Midbrain (tissue), 1 donor: Measurements from ENCODE around the gene STATH.
"Not testable (repeated sequence)": the region's sequence is repeated elsewhere in the genome, so short reads cannot be mapped to it uniquely, and the experiment has no call there.

Experiments
- DNase-seq: peaks from one replicate; lab custom pipeline; 2025; lab: John Stamatoyannopoulos, UW

STATH gene, protein sequence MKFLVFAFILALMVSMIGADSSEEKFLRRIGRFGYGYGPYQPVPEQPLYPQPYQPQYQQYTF

GRCh38 chr4:69995526-69996016, at the start of gene STATH:
Gene STATH (plus strand): TSS chr4:69995966. CDS start chr4:69998438, 2,472 bp downstream.
- DNase-seq: no peak

DNA sequence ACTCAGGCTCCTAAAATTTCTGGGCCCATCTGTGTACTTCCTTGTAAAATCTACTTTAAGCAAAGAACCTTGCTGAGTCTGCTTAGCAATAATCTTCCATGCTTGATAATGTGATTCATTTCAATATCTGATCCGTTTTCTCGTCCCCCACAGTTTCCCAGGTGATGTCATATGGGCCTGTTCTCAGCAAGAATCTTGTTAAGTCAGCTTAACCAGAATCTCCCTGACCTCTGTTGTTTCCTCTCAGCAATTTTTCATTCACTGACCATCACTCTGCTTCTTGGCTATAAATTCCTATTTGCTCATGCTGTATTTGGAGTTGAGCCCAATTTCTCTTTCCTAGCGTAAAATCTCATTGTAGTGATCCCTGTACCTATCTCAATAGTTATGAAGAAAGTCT, 44.2 kb upstream of the STATH start:
- DNase-seq: no peak

- DNase-seq: no peak
Observed at GRCh38 chr4:69957209-69957608, 38.6 kb upstream of the STATH start.

GRCh38 chr4:69965628-69966027, 30.1 kb upstream of the STATH start, which contains the start of gene CSN2:
Gene CSN2 (minus strand): TSS chr4:69965728. CDS start chr4:69960995, 4,733 bp downstream.
- DNase-seq: no peak

GRCh38 chr4:69970071-69970470, 25.7 kb upstream of the STATH start:
- no peak for DNase-seq

GRCh38 chr4:69974631-69975030, 21.1 kb upstream of the STATH start:
- DNase-seq: no peak

GRCh38 chr4:69977582-69977981, 18.2 kb upstream of the STATH start:
- DNase-seq: no peak

DNA sequence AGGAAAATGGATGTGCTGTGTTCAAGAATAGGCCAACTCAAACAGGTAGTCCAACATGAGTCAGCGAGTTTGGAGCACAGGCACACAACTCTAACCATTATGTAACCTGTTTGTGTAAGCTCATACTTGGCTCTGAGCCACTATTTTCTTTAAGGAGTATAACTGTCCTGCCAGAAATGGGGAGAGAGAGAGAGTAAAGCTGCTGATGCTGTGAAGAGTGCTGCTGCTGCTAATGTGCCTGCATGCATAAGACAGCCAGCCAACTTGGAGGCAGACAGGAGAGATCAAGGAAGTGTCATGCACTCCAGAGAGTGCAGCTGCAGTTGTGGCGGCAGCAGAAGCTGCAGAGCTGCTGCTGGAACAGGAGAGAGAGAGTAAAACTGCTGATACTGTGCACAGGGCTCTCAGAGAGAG, 11.7 kb upstream of the STATH start:
- DNase-seq: no peak

DNA sequence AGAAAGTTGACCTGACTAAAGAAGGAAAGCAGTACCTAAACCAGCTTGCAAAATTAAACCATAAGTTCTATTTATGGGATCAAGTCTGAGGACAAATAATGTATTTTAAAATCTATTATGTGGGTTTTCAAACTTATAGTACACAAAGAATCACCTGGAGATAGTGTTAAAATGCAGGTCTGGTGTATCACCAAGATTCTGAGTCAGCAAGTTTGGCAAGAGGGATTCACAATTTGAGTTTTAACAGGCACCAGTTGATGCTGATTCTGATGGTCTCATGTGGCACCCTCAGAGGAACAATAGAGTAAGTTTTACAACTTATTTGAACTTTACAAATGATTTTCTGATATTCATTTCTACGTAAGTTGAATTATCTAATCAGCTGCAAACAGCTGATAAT, 9.1 kb upstream of the STATH start:
- DNase-seq: no peak

DNA sequence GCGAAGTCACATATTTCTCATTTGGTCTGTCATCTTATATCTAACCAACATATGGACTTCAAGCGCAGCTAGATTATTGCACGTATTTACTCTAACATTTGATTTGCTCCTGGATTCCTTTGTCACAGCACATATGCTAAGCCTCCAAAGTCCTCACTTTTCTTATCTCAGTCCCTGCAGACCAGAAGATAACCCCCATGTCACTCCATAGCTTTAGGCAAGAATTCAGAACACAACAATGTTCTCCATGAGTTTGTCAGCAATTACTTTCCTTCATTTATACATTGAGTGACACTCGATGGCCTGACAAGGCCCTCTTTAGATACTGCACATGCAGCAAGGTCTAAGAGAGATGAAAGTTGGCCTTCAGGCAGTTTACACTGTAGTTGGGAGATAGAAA, 4.8 kb upstream of the STATH start:
- no peak for DNase-seq

- DNase-seq: no peak
Observed at GRCh38 chr4:69994782-69995181, 984 bp upstream of the STATH start.

- no peak for DNase-seq
Observed at GRCh38 chr4:69999420-69999819, 3.7 kb downstream of the STATH start.

DNA sequence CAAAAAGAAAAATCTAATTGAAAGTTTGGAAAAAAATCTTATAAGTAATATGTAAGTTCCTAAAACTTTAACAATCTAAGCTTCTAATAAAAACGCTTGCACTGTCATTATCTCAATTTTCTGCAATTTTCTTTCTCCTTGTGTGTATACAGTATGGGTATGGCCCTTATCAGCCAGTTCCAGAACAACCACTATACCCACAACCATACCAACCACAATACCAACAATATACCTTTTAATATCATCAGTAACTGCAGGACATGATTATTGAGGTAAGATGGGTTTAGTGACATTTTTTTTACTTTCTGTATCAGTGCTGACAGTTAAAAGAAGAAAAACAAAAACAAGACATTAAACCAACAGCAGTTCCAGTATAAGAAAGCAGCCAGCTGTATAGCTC, 4.9 kb downstream of the STATH start:
- DNase-seq: no peak

DNA sequence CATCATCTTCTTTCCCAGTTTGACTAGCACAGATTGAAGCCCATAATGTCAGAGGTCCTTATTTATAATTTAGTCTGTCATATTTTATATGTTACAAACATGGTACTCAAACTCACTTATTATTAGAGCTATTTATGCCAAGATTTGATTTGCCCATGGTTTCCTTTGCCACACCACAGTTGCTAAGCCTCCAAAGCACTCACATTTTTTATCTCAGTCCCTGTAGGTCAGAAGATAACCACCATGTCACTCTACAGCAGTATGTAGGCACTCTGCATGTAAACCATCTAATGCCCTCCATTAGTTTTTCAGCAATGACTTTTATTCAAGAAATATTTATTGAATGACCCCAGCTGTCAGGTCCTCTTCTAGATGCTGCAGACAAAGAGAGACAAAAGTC, 6.7 kb downstream of the STATH start:
- no peak for DNase-seq

DNA sequence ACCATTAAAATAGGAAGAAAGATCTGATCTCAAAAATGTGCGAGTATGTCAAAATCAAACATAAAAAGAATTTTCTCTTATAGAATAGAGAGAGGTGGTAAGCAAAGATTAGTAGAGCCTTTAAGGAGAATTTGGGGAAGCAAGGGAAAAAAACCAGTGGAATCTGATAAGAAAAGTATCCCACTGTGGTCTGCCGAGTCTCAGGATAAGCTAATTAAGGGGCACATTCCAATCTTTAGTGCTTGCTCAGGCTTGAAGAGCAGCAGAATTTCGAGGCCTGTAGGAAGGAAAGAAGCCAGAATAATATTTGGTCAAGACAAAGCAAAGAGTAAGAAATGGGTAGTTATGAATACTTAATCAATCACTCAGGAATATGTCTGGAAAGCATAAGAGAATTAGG, 13.0 kb downstream of the STATH start:
- no peak for DNase-seq

- DNase-seq: not testable (repeated sequence)
Observed at GRCh38 chr4:70019006-70019405, 23.2 kb downstream of the STATH start.

DNA sequence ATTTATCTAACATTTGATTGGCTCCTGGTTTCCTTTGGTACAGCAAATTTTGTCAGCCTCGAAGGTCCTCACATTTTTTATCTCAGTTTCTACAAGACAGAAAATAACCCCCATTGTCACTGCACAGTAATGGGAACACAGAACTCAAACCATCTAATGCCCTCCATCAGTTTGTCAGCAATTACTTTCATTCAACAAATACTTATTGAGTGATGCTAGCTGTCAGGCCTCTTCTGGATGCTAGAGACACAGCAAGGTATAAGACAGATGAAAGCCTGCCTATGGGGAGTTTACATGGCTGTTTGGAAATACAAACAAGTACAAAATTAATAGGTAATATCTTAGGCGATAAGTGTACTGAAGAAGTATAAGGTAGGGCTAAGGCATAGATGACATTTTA, 27.5 kb downstream of the STATH start:
- DNase-seq: no peak

DNA sequence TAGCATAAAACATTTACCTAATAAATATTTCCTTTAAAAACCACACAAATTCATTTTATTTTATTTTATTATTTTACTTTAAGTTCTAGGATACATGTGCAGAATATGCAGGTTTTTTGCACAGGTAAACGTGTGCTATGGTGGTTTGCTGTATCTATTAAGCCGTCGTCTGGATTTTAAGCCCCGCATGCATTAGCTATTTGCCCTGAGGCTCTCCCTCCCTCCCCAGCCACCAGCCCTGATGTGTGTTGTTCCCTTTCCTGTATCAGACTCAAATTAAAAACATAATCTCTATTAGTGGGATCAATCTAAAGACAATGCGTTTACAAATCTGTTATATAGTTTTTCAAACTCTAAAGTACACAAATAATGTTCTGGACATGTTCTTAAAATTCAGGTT, 31.2 kb downstream of the STATH start:
- no peak for DNase-seq

- not testable (repeated sequence) for DNase-seq
Observed at GRCh38 chr4:70028159-70028558, 32.4 kb downstream of the STATH start, which contains the start of gene HTN3. Gene HTN3 (plus strand): TSS chr4:70028459. CDS start chr4:70030741, 2,282 bp downstream.

DNA sequence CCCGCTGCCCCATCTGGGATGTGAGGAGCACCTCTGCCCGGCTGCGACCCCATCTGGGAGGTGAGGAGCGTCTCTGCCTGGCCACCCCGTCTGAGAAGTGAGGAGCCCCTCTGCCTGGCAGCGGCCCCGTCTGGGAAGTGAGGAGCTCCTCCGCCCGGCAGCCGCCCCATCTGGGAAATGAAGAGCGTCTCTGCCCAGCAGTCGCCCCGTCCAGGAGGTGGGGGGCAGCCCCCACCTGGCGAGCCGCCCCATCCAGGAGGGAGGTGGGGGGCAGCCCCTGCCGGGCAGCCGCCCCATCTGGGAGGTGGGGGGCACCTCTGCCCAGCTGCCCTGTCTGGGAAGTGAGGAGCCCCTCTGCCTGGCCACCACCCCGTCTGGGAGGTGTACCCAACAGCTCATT, 41.8 kb downstream of the STATH start:
- DNase-seq: not testable (repeated sequence)

DNA sequence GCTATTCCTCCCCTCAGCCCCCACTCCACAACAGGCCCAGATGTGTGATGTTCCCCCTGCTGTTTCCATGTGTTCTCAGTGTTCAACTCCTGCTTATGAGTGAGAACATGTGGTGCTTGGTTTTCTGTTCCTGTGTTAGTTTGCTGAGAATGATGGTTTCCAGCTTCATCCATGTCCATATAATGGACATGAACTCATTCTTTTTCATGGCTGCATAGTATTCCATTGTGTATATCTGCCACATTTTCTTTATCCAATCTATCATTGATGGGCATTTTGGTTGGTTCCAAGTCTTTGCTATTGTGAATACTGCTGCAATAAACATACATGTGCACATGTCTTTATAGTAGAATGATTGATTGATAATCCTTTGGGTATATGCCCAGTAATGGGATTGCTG, 44.2 kb downstream of the STATH start:
- not testable (repeated sequence) for DNase-seq

DNA sequence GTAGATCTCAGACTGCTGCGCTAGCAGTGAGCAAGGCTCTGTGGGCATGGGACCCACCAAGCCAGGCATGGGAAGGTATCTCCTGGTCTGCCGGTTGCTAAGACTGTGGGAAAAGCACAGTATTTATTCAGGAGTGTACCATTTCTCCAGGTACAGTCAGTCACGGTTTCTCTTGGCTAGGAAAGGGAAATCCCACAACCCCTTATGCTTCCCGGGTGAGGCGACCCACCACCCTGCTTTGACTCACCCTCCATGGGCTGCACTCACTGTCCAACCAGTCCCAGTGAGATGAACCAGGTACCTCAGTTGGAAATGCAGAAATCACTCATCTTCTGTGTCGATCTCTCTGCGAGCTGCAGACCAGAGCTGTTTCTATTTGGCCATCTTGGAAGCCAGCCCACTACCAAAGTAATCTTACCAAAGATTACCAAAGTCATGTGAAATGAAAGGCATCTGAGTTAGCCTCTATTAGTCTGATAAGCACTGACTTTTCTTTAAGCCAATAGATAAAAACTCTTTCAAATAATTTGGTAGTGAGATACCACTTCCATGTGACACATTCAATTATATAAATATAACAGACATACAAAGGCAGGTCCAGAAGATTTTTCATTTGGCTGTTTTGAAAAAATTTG, 46.0 kb downstream of the STATH start:
- DNase-seq: no peak

DNA sequence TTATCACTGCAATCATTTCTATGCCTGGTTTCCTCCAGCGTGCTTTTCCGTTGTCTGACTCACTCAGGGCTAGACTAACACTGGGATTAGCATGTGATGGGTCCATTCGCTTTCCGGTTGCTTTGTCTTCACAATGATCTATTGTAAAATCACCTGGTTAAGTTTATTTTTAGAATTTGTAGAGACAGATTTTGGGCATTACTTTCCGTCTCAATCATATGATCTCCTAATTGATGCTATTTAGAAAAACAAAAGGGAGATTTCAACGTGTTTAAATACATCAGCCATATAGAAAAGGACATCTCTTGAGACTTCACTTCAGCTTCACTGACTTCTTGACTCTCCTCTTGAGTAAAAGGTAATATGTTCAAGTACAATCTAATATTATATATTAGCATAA, 54.4 kb downstream of the STATH start, which contains the start of gene HTN1:
Gene HTN1, plus strand, starts transcription at position 301 of the 400 bp plus-strand sequence. CDS start 2,639 bp downstream, outside the sequence.
- not testable (repeated sequence) for DNase-seq
